ENCODE measurements around the gene DPF3. TPM values are rescaled to one million over a fixed set of nuclear protein-coding genes. Genes with fewer than 3 reads are reported as not detected.
A peak's percentile ranks its signal among the peaks of the same experiment; 100 is the strongest.

Gene DPF3
- total and polyA plus RNA-seq, 2 experiments from 2014 or later: 6.8 to 7.9 TPM

DNA sequence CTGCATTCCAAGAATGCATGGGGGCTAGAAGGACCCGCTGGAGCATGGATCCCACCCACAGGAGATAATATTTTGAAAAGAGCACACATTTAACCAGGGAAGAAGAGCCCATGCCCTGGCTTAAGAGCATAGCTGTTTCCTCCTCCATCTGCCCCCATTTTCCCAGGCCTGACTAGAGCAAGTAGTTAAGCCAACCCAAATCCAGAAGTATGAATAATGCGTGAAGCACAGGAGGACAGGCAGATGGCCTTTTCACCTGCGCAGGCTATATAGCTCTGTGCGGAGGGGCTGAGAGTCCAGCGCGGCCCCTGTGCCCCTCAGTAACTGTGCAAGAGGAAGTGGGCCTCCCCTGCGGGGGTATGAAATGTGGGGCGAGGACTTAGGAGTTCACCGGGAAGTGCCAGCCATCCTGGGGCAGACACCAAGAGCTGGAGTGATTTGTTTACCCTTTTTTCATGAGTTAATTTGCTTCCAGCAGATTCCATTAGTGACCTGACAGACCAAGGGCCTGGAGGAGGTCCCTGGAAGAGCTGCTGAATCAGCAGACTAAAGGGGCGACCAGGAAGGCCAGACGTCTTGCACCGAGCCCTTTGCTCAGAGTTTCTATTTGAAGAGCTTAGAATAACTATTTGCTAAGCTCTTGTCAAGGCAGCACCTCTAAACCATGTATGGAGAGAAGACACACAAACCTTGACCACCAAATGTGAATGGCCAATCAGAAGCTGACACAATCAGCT, 37.2 kb downstream of the DPF3 start:
- WGBS, 2 experiments (ENCODE audit: low coverage in 1 of 2, low lambda C conversion rate in 2 of 2, missing lambda C conversion rate in 2 of 2): 74 to 76% methylated on average over 12 of the region's 12 CpGs
- in situ Hi-C loops (cut with MboI): no loop called here
- H4K20me1 ChIP-seq (ENCODE audit: insufficient read depth): no peaks in the 10 kb centered on the region; the same call in 1 of the 2 replicates

DNA sequence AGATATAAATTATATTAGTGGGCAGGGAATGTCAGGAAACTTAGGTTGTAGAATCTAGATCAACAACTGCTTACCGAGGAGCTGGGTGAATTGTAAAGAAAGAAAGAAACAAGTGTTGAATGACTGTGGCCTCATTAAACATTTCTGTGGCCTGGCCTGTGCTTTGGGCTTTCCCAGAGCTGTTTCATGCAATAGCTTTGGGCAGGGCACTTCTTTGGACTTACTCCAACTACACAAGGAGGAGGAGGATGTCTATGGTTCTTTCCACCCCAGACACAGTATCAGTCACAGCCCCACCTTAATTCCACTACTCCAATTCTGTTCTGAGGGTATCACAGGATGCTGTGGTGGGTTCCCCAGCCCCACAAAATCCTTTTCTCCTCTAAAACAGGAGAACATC, 38.0 kb downstream of the DPF3 start:
- peak overlapping the region; percentile 34 for H3K4me2 ChIP-seq (ENCODE audit: unreplicated experiment)
- H3K4me1 ChIP-seq (ENCODE audit: insufficient read depth): peaks cover 13% of the 10 kb centered on the region
- H3F3A ChIP-seq (ENCODE audit: insufficient read depth): peaks cover 16% of the 10 kb centered on the region; the same call in 1 of the 2 replicates
- no peaks in the 10 kb centered on the region for H3K27me3 ChIP-seq (replicated peaks; ENCODE audit: insufficient read depth)
- no peak overlapping the region for H2AFZ ChIP-seq
- H3K4me3 ChIP-seq: no peak overlapping the region
- H3K79me2 ChIP-seq (ENCODE audit: insufficient read depth): peaks cover 97% of the 10 kb centered on the region
- no peak overlapping the region for H3K9ac ChIP-seq
- no peaks in the 10 kb centered on the region for H3K36me3 ChIP-seq (ENCODE audit: low read depth)
- H3K9me3 ChIP-seq (ENCODE audit: low read depth): no peaks in the 10 kb centered on the region
- no peaks in the 10 kb centered on the region for H3K9me2 ChIP-seq (ENCODE audit: insufficient read depth)
- H3K27ac ChIP-seq: no peak overlapping the region
- TF ChIP-seq EZH2 (IDR thresholded peaks at IDR 0.05; ENCODE audit: insufficient read depth, poor library complexity, severe bottlenecking): no peak
- TF ChIP-seq EZH2phosphoT487 (IDR thresholded peaks at IDR 0.05; ENCODE audit: insufficient read depth, low read depth): no peak
- peak; percentile 78 for DNase-seq
- H4K20me1 ChIP-seq (ENCODE audit: insufficient read depth): no peaks in the 10 kb centered on the region; the same call in 1 of the 2 replicates
- in situ Hi-C loops (cut with MboI): no loop called here
- 7 to 18% methylated on average over 1 of the region's 1 CpG for WGBS, 2 experiments (ENCODE audit: low coverage in 1 of 2, low lambda C conversion rate in 2 of 2, missing lambda C conversion rate in 2 of 2)

More for the DNA sequence above, 37.2 kb downstream of the DPF3 start:
- DNase-seq: no peak
- H3K4me1 ChIP-seq (ENCODE audit: insufficient read depth): peaks cover 13% of the 10 kb centered on the region
- H3K36me3 ChIP-seq (ENCODE audit: low read depth): no peaks in the 10 kb centered on the region
- no peak overlapping the region for H3K9ac ChIP-seq
- H2AFZ ChIP-seq: no peak overlapping the region
- H3K27ac ChIP-seq: no peak overlapping the region
- no peak overlapping the region for H3K4me3 ChIP-seq
- TF ChIP-seq EZH2phosphoT487 (IDR thresholded peaks at IDR 0.05; ENCODE audit: insufficient read depth, low read depth): no peak
- no peak for TF ChIP-seq EZH2 (IDR thresholded peaks at IDR 0.05; ENCODE audit: insufficient read depth, poor library complexity, severe bottlenecking)
- H3K9me2 ChIP-seq (ENCODE audit: insufficient read depth): no peaks in the 10 kb centered on the region
- H3K79me2 ChIP-seq (ENCODE audit: insufficient read depth): peaks cover 98% of the 10 kb centered on the region
- H3K4me2 ChIP-seq (ENCODE audit: unreplicated experiment): no peak overlapping the region
- H3K27me3 ChIP-seq (replicated peaks; ENCODE audit: insufficient read depth): no peaks in the 10 kb centered on the region
- no peaks in the 10 kb centered on the region for H3K9me3 ChIP-seq (ENCODE audit: low read depth)
- peaks cover 16% of the 10 kb centered on the region; the same call in 1 of the 2 replicates for H3F3A ChIP-seq (ENCODE audit: insufficient read depth)

DNA sequence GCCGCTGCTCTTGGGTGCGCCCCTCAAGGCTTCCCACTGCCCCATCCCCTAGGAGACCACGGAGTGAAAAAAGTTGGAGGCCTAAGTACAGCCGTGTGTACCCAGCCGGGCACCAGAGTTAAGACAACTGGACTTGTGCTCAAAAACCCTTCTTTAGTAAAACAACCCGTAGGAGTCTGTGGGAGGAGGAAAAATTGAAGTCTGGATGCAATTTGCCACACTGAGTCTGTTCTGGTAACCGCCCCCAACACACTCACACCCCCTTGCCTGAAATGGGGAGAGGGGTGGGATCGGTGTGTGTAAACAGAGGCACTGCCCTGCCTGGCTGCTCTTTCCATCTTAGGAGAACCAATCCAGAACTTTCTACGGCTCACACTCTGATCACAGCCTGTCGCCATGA, 41.7 kb downstream of the DPF3 start:
- H3K9me2 ChIP-seq (ENCODE audit: insufficient read depth): no peaks in the 10 kb centered on the region
- H3K27me3 ChIP-seq (replicated peaks; ENCODE audit: insufficient read depth): no peaks in the 10 kb centered on the region
- H3K36me3 ChIP-seq (ENCODE audit: low read depth): no peaks in the 10 kb centered on the region
- 66 to 72% methylated on average over 10 of the region's 10 CpGs for WGBS, 2 experiments (ENCODE audit: low coverage in 1 of 2, low lambda C conversion rate in 2 of 2, missing lambda C conversion rate in 2 of 2)
- H3K4me2 ChIP-seq (ENCODE audit: unreplicated experiment): no peak overlapping the region
- peaks cover 16% of the 10 kb centered on the region; the same call in 1 of the 2 replicates for H3F3A ChIP-seq (ENCODE audit: insufficient read depth)
- no peak for DNase-seq
- no peaks in the 10 kb centered on the region; the same call in 1 of the 2 replicates for H4K20me1 ChIP-seq (ENCODE audit: insufficient read depth)
- in situ Hi-C loops (cut with MboI): no loop called here
- no peaks in the 10 kb centered on the region for H3K9me3 ChIP-seq (ENCODE audit: low read depth)
- H3K4me1 ChIP-seq (ENCODE audit: insufficient read depth): peaks cover 13% of the 10 kb centered on the region
- no peak overlapping the region for H3K4me3 ChIP-seq
- TF ChIP-seq EZH2phosphoT487 (IDR thresholded peaks at IDR 0.05; ENCODE audit: insufficient read depth, low read depth): no peak
- no peak for TF ChIP-seq EZH2 (IDR thresholded peaks at IDR 0.05; ENCODE audit: insufficient read depth, poor library complexity, severe bottlenecking)
- peaks cover 94% of the 10 kb centered on the region for H3K79me2 ChIP-seq (ENCODE audit: insufficient read depth)
- H3K27ac ChIP-seq: no peak overlapping the region
- H2AFZ ChIP-seq: no peak overlapping the region
- H3K9ac ChIP-seq: no peak overlapping the region

DNA sequence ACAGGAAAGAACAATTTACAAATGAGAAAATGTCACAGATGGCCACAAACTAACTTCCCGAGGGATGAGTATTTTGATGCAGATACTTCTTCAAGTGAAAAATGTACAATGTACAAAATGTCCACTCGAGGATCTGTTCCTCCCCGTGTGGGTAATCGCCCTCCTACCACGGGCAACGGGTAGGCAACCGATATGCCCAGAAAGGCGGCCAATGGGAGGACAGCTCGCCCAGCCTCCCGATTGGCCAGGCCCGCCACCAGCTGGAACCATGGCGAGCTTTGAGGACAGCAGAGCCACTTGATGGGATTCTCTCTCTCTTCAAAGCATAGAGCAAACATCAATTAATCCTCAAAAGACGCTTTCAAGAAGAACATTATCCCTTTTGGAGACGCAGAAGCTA, 42.3 kb downstream of the DPF3 start:
- Histone ChIP-seq H3K27ac (no peak overlapping the region), H4K20me1 (ENCODE audit: insufficient read depth) (no peaks in the 10 kb centered on the region; the same call in 1 of the 2 replicates), H3K79me2 (ENCODE audit: insufficient read depth) (peaks cover 89% of the 10 kb centered on the region), H3K9me3 (ENCODE audit: low read depth) (no peaks in the 10 kb centered on the region), H3K36me3 (ENCODE audit: low read depth) (no peaks in the 10 kb centered on the region), H3F3A (ENCODE audit: insufficient read depth) (peaks cover 16% of the 10 kb centered on the region; the same call in 1 of the 2 replicates), H3K4me1 (ENCODE audit: insufficient read depth) (peaks cover 13% of the 10 kb centered on the region), H3K27me3 (replicated peaks; ENCODE audit: insufficient read depth) (no peaks in the 10 kb centered on the region), H3K4me3 (no peak overlapping the region), H3K9ac (no peak overlapping the region), H2AFZ (no peak overlapping the region), H3K4me2 (ENCODE audit: unreplicated experiment) (no peak overlapping the region), H3K9me2 (ENCODE audit: insufficient read depth) (no peaks in the 10 kb centered on the region)
- in situ Hi-C loops (cut with MboI): no loop called here
- TF ChIP-seq EZH2 (IDR thresholded peaks at IDR 0.05; ENCODE audit: insufficient read depth, poor library complexity, severe bottlenecking) (no peak), EZH2phosphoT487 (IDR thresholded peaks at IDR 0.05; ENCODE audit: insufficient read depth, low read depth) (no peak)
- DNase-seq: no peak
- 80 to 81% methylated on average over 14 of the region's 14 CpGs for WGBS, 2 experiments (ENCODE audit: low coverage in 1 of 2, low lambda C conversion rate in 2 of 2, missing lambda C conversion rate in 2 of 2)

Measured in GM23248 (cell line).